H9 (cell line): ENCODE data around the gene BSN. TPM values are rescaled to one million over a fixed set of nuclear protein-coding genes. Genes with fewer than 3 reads are reported as not detected.

Experiments
- DNase-seq: peaks from one replicate; pipeline ENCODE4 v3.0.0-alpha.2; 2017
- H2AFZ ChIP-seq: one replicate; pipeline ENCODE4 v1.6.1; 2013; ENCODE audit warnings: mild to moderate bottlenecking, low read length, control low read depth, moderate library complexity
- H2AK5ac ChIP-seq: 2 replicates; pipeline ENCODE4 v1.6.1; 2013; ENCODE audit warnings: low read length, control low read depth, mixed read lengths; ENCODE audit not compliant: insufficient read length
- H2BK120ac ChIP-seq: one replicate; pipeline ENCODE4 v1.6.1; 2013; ENCODE audit warnings: low read depth, mild to moderate bottlenecking, low read length, control low read depth, inconsistent platforms; ENCODE audit not compliant: poor library complexity, severe bottlenecking
- H2BK12ac ChIP-seq: 2 replicates; pipeline ENCODE4 v1.6.1; 2013; ENCODE audit warnings: low read length, control low read depth, mixed read lengths, low read depth; ENCODE audit not compliant: insufficient read length
- H2BK15ac ChIP-seq: 2 replicates; pipeline ENCODE4 v1.6.1; 2013; ENCODE audit warnings: low read depth, low read length, control low read depth
- H2BK20ac ChIP-seq: one replicate; pipeline ENCODE4 v1.6.1; 2013; ENCODE audit warnings: low read depth, mild to moderate bottlenecking, low read length, control low read depth, inconsistent platforms; ENCODE audit not compliant: poor library complexity, severe bottlenecking
- H2BK5ac ChIP-seq: 2 replicates; pipeline ENCODE4 v1.6.1; 2013; ENCODE audit warnings: low read length, control low read depth, mixed read lengths; ENCODE audit not compliant: insufficient read length
- H3K14ac ChIP-seq: 2 replicates; pipeline ENCODE4 v1.6.1; 2013; ENCODE audit warnings: low read length, control low read depth; ENCODE audit not compliant: insufficient read depth
- H3K18ac ChIP-seq: 2 replicates; pipeline ENCODE4 v1.6.1; 2013; ENCODE audit warnings: low read depth, mild to moderate bottlenecking, mixed read lengths, low read length, control low read depth; ENCODE audit not compliant: insufficient read length
- H3K23ac ChIP-seq: 2 replicates; pipeline ENCODE4 v1.6.1; 2013; ENCODE audit warnings: low read length, control low read depth, mixed read lengths, low read depth; ENCODE audit not compliant: insufficient read length
- H3K23me2 ChIP-seq: 2 replicates; pipeline ENCODE4 v1.6.1; 2013; ENCODE audit warnings: low read depth, mild to moderate bottlenecking, mixed read lengths, low read length, control low read depth; ENCODE audit not compliant: insufficient read length, poor library complexity, severe bottlenecking
- H3K27ac ChIP-seq: 2 replicates; pipeline ENCODE4 v1.5.1; 2013; ENCODE audit warnings: low read length, control low read depth, mixed read lengths, low read depth; ENCODE audit not compliant: insufficient read length
- H3K27me3 ChIP-seq: 2 replicates; pipeline ENCODE4 v1.6.1; 2013; ENCODE audit warnings: low read length, control low read depth, inconsistent platforms; ENCODE audit not compliant: insufficient read depth
- H3K4ac ChIP-seq: 2 replicates; pipeline ENCODE4 v1.6.1; 2013; ENCODE audit warnings: low read depth, mild to moderate bottlenecking, control low read depth, inconsistent platforms, low read length, moderate library complexity
- H3K4me1 ChIP-seq: 2 replicates; pipeline ENCODE4 v1.6.1; 2013; ENCODE audit warnings: low read length, control low read depth, inconsistent platforms; ENCODE audit not compliant: insufficient read depth
- H3K4me2 ChIP-seq: 2 replicates; pipeline ENCODE4 v1.6.1; 2013; ENCODE audit warnings: low read length, control low read depth, mixed read lengths; ENCODE audit not compliant: insufficient read length, insufficient read depth
- H3K56ac ChIP-seq: 2 replicates; pipeline ENCODE4 v1.6.1; 2013; ENCODE audit warnings: low read depth, mild to moderate bottlenecking, mixed read lengths, low read length, control low read depth; ENCODE audit not compliant: insufficient read length
- H3K79me1 ChIP-seq: 2 replicates; pipeline ENCODE4 v1.6.1; 2013; ENCODE audit warnings: low read depth, mild to moderate bottlenecking, moderate library complexity, low read length, control low read depth, inconsistent platforms; ENCODE audit not compliant: insufficient read depth, poor library complexity, severe bottlenecking
- H3K79me2 ChIP-seq: 2 replicates; pipeline ENCODE4 v1.6.1; 2013; ENCODE audit warnings: low read length, control low read depth, inconsistent platforms; ENCODE audit not compliant: insufficient read depth
- H3K9ac ChIP-seq: 2 replicates; pipeline ENCODE4 v1.6.1; 2013; ENCODE audit warnings: low read length, control low read depth, mixed read lengths; ENCODE audit not compliant: insufficient read length; ENCODE audit errors: extremely low read depth
- H3K9me3 ChIP-seq: one replicate; pipeline ENCODE4 v1.6.1; 2013; ENCODE audit warnings: low read depth, low read length, inconsistent platforms; ENCODE audit not compliant: control insufficient read depth
- H3T11ph ChIP-seq: one replicate; pipeline ENCODE4 v1.6.1; 2013; ENCODE audit warnings: mild to moderate bottlenecking, low read length, control low read depth, inconsistent platforms
- H4K20me1 ChIP-seq: one replicate; pipeline ENCODE4 v1.6.1; 2013; ENCODE audit not compliant: control insufficient read depth, insufficient read length, insufficient read depth
- H4K5ac ChIP-seq: 2 replicates; pipeline ENCODE4 v1.6.1; 2013; ENCODE audit warnings: low read depth, mild to moderate bottlenecking, mixed read lengths, low read length, control low read depth; ENCODE audit not compliant: insufficient read length
- H4K8ac ChIP-seq: replicated peaks from 2 replicates; pipeline ENCODE4 v1.6.1; 2013; ENCODE audit warnings: low read length, control low read depth, mixed read lengths, low read depth; ENCODE audit not compliant: insufficient read length
- H4K91ac ChIP-seq: 2 replicates; pipeline ENCODE4 v1.6.1; 2013; ENCODE audit warnings: low read depth, mild to moderate bottlenecking, moderate library complexity, mixed read lengths, low read length, control low read depth; ENCODE audit not compliant: insufficient read length
- H3K27ac Mint-ChIP-seq, 3 experiments: 2 replicates in 2 of 3; 3 replicates in 1 of 3; pipeline ENCODE4 v1.8.0; 2020 to 2021; ENCODE audit warnings: mixed read lengths in 3 of 3, mild to moderate bottlenecking in 1 of 3, moderate library complexity in 1 of 3
- H3K27me3 Mint-ChIP-seq: 2 replicates; pipeline ENCODE4 v1.8.0; 2021; ENCODE audit warnings: low read depth, mild to moderate bottlenecking, moderate library complexity, mixed read lengths
- H3K36me3 Mint-ChIP-seq, 3 experiments: 2 replicates in 2 of 3; 3 replicates in 1 of 3; pipeline ENCODE4 v1.8.0; 2020 to 2021; ENCODE audit warnings: low read depth in 3 of 3, mixed read lengths in 3 of 3; ENCODE audit not compliant: insufficient read depth in 1 of 3
- H3K4me1 Mint-ChIP-seq, 2 experiments: 2 replicates each; pipeline ENCODE4 v1.8.0; 2020; ENCODE audit warnings: mixed read lengths in 2 of 2
- H3K4me3 Mint-ChIP-seq, 2 experiments: 2 replicates in 1 of 2; 3 replicates in 1 of 2; pipeline ENCODE4 v1.8.0; 2020 to 2021; ENCODE audit warnings: mild to moderate bottlenecking in 2 of 2, mixed read lengths in 2 of 2, moderate library complexity in 1 of 2
- H3K9me3 Mint-ChIP-seq, 2 experiments: 2 replicates in 1 of 2; 3 replicates in 1 of 2; pipeline ENCODE4 v1.8.0; 2020; ENCODE audit warnings: mild to moderate bottlenecking in 2 of 2, mixed read lengths in 2 of 2, moderate library complexity in 1 of 2
- CTCF ChIP-seq: fragments of 200-600 bp; sonication (generic); conservative IDR thresholded peaks from 3 replicates; pipeline ENCODE4 v1.8.0; 2021; ENCODE audit warnings: antibody characterized with exemption, mild to moderate bottlenecking
- WGBS: extraction: QIAGEN DNeasy Blood & Tissue Kit; methylation state at CpG from one replicate; pipeline ENCODE4 v1.1.7; 2013; ENCODE audit warnings: missing lambda C conversion rate, low lambda C conversion rate, mixed read lengths; ENCODE audit not compliant: insufficient read length; ENCODE audit errors: extremely low coverage; 5-methylcytosine and 5-hydroxymethylcytosine counted together
- total RNA-seq: library from RNA; stranded (reverse); gene quantifications from 2 replicates; pipeline ENCODE4 v1.2.1, GENCODE V29; 2021

BSN gene
- total RNA-seq, 1 experiment from 2014 or later, result 2.4 TPM

GRCh38 chr3:49661281-49661680 lies 107.0 kb downstream of the BSN start:
- Histone ChIP-seq H3K27me3 (no peaks in the 10 kb centered on the region), H3K56ac (no peak overlapping the region), H2BK5ac (no peak overlapping the region), H3K4me2 (no peak overlapping the region), H2BK15ac (no peak overlapping the region), H3T11ph (no peak overlapping the region), H3K9me3 (no peaks in the 10 kb centered on the region), H3K27ac (no peak overlapping the region), H2BK20ac (no peak overlapping the region), H4K8ac (no peak overlapping the region), H4K91ac (no peak overlapping the region), H3K79me1 (no peaks in the 10 kb centered on the region), H2BK120ac (no peak overlapping the region), H4K5ac (no peak overlapping the region), H3K14ac (no peak overlapping the region), H3K23ac (no peak overlapping the region), H2BK12ac (no peak overlapping the region), H3K9ac (no peak overlapping the region), H2AFZ (no peak overlapping the region), H3K79me2 (no peaks in the 10 kb centered on the region), H4K20me1 (no peaks in the 10 kb centered on the region), H2AK5ac (no peak overlapping the region), H3K18ac (no peak overlapping the region), H3K4me1 (no peaks in the 10 kb centered on the region), H3K4ac (no peak overlapping the region), H3K23me2 (no peaks in the 10 kb centered on the region)
- no peak for TF ChIP-seq CTCF
- no peaks in the 10 kb centered on the region for H3K36me3 Mint-ChIP-seq
- no peak overlapping the region for H3K4me3 Mint-ChIP-seq
- no peaks in the 10 kb centered on the region for H3K27me3 Mint-ChIP-seq
- H3K9me3 Mint-ChIP-seq, result no peaks in the 10 kb centered on the region
- peak overlapping the region in 1 of 3 experiments; percentile 29; a peak in 1 of 7 replicates for H3K27ac Mint-ChIP-seq
- H3K4me1 Mint-ChIP-seq, result peaks cover 2 to 4% of the 10 kb centered on the region in 2 experiments; a peak in 2 of 4 replicates
- DNase-seq, result no peak
- WGBS, result no CpG with 5 or more reads among the region's 14 CpGs
